ENCODE results near the gene RMC1.
"Not testable (repeated sequence)": the region's sequence is repeated elsewhere in the genome, so short reads cannot be mapped to it uniquely, and the experiment has no call there.

Gene RMC1

GRCh38 chr18:23553887-23554286 lies 50.6 kb downstream of the RMC1 start:
- TF ChIP-seq, protein P1, sequence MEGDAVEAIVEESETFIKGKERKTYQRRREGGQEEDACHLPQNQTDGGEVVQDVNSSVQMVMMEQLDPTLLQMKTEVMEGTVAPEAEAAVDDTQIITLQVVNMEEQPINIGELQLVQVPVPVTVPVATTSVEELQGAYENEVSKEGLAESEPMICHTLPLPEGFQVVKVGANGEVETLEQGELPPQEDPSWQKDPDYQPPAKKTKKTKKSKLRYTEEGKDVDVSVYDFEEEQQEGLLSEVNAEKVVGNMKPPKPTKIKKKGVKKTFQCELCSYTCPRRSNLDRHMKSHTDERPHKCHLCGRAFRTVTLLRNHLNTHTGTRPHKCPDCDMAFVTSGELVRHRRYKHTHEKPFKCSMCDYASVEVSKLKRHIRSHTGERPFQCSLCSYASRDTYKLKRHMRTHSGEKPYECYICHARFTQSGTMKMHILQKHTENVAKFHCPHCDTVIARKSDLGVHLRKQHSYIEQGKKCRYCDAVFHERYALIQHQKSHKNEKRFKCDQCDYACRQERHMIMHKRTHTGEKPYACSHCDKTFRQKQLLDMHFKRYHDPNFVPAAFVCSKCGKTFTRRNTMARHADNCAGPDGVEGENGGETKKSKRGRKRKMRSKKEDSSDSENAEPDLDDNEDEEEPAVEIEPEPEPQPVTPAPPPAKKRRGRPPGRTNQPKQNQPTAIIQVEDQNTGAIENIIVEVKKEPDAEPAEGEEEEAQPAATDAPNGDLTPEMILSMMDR (IDR thresholded peaks at IDR 0.05; ENCODE audit: low read depth, low read length) = no peak
- no peaks in the 10 kb centered on the region for H3K9me3 ChIP-seq
- H3K4me3 ChIP-seq (ENCODE audit: low read depth, low read length) = no peak overlapping the region
- no peak for DNase-seq
- H3K4me1 ChIP-seq = no peaks in the 10 kb centered on the region
- no peaks in the 10 kb centered on the region for H3K36me3 ChIP-seq
- no peaks in the 10 kb centered on the region for H3K27me3 ChIP-seq

DNA sequence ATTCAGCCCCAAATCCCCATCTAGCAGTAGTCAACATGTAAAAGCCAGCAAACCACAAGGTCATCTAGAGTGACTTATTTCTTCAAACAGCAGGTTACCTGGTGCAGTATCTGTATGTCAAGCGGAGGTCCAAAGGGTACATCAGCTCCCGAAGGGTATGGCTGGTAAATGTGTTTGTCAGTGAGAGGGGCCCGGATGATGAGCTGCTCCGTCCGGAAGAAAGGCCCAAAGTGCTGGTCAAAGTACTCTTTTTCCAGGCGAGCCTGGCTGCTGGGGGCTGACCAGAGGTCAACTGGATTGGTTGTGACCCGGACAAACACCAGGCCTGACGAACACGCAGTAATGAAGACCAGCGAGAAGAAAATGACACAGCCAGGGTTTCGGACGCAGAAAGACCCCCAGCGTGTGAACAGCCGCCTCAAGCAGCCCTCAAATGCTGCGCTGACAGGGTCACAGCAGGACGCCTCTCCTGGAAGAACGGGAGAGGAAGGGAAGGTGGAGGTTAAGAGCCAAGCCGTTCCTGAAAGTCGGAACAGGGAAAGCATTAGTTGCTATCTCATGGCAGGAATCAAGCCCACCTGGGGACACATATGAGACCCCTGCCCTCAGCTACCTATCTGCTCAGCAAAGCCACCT lies 53.0 kb downstream of the RMC1 start:
- no peak for DNase-seq
- H3K4me3 ChIP-seq (ENCODE audit: low read depth, low read length) = no peak overlapping the region
- no peaks in the 10 kb centered on the region for H3K4me1 ChIP-seq
- TF ChIP-seq, protein P1 (IDR thresholded peaks at IDR 0.05; ENCODE audit: low read depth, low read length) = no peak
- H3K27me3 ChIP-seq = no peaks in the 10 kb centered on the region
- H3K36me3 ChIP-seq = no peaks in the 10 kb centered on the region
- no peaks in the 10 kb centered on the region for H3K9me3 ChIP-seq

DNA sequence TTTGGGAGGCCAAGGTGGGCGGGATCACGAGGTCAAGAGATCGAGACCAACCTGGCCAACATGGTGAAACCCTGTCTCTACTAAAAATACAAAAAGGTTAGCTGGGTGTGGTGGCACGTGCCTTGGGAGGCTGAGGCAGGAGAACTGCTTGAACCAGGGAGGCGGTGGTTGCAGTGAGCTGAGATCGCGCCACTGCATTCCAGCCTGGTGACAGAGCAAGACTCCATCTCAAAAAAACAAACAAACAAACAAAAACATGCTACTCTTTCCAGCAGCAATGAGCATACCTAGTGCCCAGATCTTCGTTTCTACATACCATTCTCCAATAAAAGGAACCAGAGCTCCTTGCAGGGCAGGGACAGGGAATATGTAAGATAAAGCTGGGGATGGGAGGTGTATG lies 54.2 kb downstream of the RMC1 start:
- H3K9me3 ChIP-seq; H3K4me3 ChIP-seq (ENCODE audit: low read depth, low read length); H3K27me3 ChIP-seq; H3K4me1 ChIP-seq; DNase-seq; H3K36me3 ChIP-seq: not testable (repeated sequence)

GRCh38 chr18:23560186-23560585 lies 56.9 kb downstream of the RMC1 start:
- H3K27me3 ChIP-seq = no peaks in the 10 kb centered on the region
- DNase-seq = no peak
- H3K4me1 ChIP-seq = no peaks in the 10 kb centered on the region
- TF ChIP-seq, protein P1 (IDR thresholded peaks at IDR 0.05; ENCODE audit: low read depth, low read length) = no peak
- H3K36me3 ChIP-seq = no peaks in the 10 kb centered on the region
- no peaks in the 10 kb centered on the region for H3K9me3 ChIP-seq
- H3K4me3 ChIP-seq (ENCODE audit: low read depth, low read length) = no peak overlapping the region

- no peak overlapping the region for H3K4me3 ChIP-seq (ENCODE audit: low read depth, low read length)
- no peaks in the 10 kb centered on the region for H3K27me3 ChIP-seq
- H3K36me3 ChIP-seq = no peaks in the 10 kb centered on the region
- DNase-seq = no peak
- TF ChIP-seq, protein P1 (IDR thresholded peaks at IDR 0.05; ENCODE audit: low read depth, low read length) = no peak
- no peaks in the 10 kb centered on the region for H3K9me3 ChIP-seq
- no peaks in the 10 kb centered on the region for H3K4me1 ChIP-seq
These were observed 60.2 kb downstream of the RMC1 start for GRCh38 chr18:23563377-23564043.

- TF ChIP-seq, protein P1 (IDR thresholded peaks at IDR 0.05; ENCODE audit: low read depth, low read length) = no peak
- no peak overlapping the region for H3K4me3 ChIP-seq (ENCODE audit: low read depth, low read length)
- no peaks in the 10 kb centered on the region for H3K4me1 ChIP-seq
- H3K36me3 ChIP-seq = no peaks in the 10 kb centered on the region
- DNase-seq = no peak
- no peaks in the 10 kb centered on the region for H3K9me3 ChIP-seq
- no peaks in the 10 kb centered on the region for H3K27me3 ChIP-seq
These were observed 62.7 kb downstream of the RMC1 start for GRCh38 chr18:23565916-23566547.

Measured in BE2C (cell line).